T-cell (primary cell): ENCODE measurements around the gene GREB1. TPM values are rescaled to one million over a fixed set of nuclear protein-coding genes. Genes with fewer than 3 reads are reported as not detected.

ENCODE experiments used
- ATAC-seq, 4 experiments: fragments of 200-7000 bp in 3 of 4; fragments of 150-1000 bp in 1 of 4; cut with Tn5 transposase; replicated peaks in 1 of 4; 1 replicate in 3 of 4; 2 replicates in 1 of 4; pipeline ENCODE4 v1.10.0; 2021; ENCODE audit warnings: moderate library complexity in 3 of 4, mild to moderate bottlenecking in 2 of 4, moderate number of reproducible peaks in 1 of 4
- CTCF ChIA-PET, 2 donors: fragments of 300-600 bp; sonication (Branson Sonifier 250); formaldehyde crosslinking; loops; one replicate each; lab custom pipeline; 2022; ENCODE audit warnings: antibody characterized with exemption in 2 of 2; lab: Charles Lee
- POLR2A ChIA-PET, 2 donors: fragments of 300-600 bp; sonication (Branson Sonifier 250); formaldehyde crosslinking; loops; one replicate each; lab custom pipeline; 2022; ENCODE audit warnings: antibody characterized with exemption in 2 of 2; lab: Charles Lee
- DNase-seq, 35 experiments: peaks; one replicate each; pipeline versions ENCODE4 v3.0.0 to v3.0.0-alpha.2; 2013 to 2023
- H3K27ac ChIP-seq: one replicate; pipeline ENCODE4 v1.5.1; 2013; ENCODE audit warnings: low read length
- H3K27me3 ChIP-seq, 2 experiments: replicated peaks in 1 of 2; 1 replicate in 1 of 2; 2 replicates in 1 of 2; pipeline versions ENCODE4 v1.6.1 to v1.7.0; 2013; ENCODE audit warnings: low read length in 1 of 2, mixed read lengths in 1 of 2; ENCODE audit not compliant: control insufficient read depth in 2 of 2, insufficient read depth in 2 of 2; ENCODE audit errors: extremely low read depth in 1 of 2
- H3K36me3 ChIP-seq, 2 donors: 1 replicate in 1 of 2; 2 replicates in 1 of 2; pipeline versions ENCODE4 v1.6.1 to v1.7.0; 2013; ENCODE audit warnings: low read length in 1 of 2; ENCODE audit not compliant: control insufficient read depth in 2 of 2, insufficient read depth in 1 of 2; ENCODE audit errors: extremely low read depth in 1 of 2
- H3K4me1 ChIP-seq, 2 experiments: 1 replicate in 1 of 2; 2 replicates in 1 of 2; pipeline versions ENCODE4 v1.6.1 to v1.7.0; 2013; ENCODE audit warnings: low read length in 2 of 2, mixed read lengths in 1 of 2; ENCODE audit not compliant: insufficient read depth in 2 of 2, control insufficient read depth in 1 of 2; ENCODE audit errors: extremely low read depth in 1 of 2
- H3K4me3 ChIP-seq, 2 donors: 1 replicate in 1 of 2; 2 replicates in 1 of 2; pipeline versions ENCODE4 v1.5.1 to v1.7.0; 2013; ENCODE audit warnings: mild to moderate bottlenecking in 2 of 2, low read length in 1 of 2, moderate library complexity in 1 of 2; ENCODE audit not compliant: control insufficient read depth in 1 of 2; ENCODE audit errors: extremely low read depth in 1 of 2
- H3K9me3 ChIP-seq: 2 replicates; pipeline ENCODE4 v1.7.0; 2013
- H3K27ac Mint-ChIP-seq, 2 donors: one replicate each; pipeline ENCODE4 v1.8.0; 2020 to 2021; ENCODE audit warnings: mild to moderate bottlenecking in 2 of 2, mixed read lengths in 2 of 2
- H3K27me3 Mint-ChIP-seq, 2 donors: one replicate each; pipeline ENCODE4 v1.8.0; 2021 to 2022; ENCODE audit warnings: mixed read lengths in 2 of 2
- H3K36me3 Mint-ChIP-seq: one replicate; pipeline ENCODE4 v1.8.0; 2021; ENCODE audit warnings: mixed read lengths
- H3K4me1 Mint-ChIP-seq, 3 donors: one replicate each; pipeline ENCODE4 v1.8.0; 2020 to 2022; ENCODE audit warnings: mixed read lengths in 3 of 3, mild to moderate bottlenecking in 1 of 3
- H3K4me3 Mint-ChIP-seq, 3 donors: one replicate each; pipeline ENCODE4 v1.8.0; 2020 to 2022; ENCODE audit warnings: mild to moderate bottlenecking in 3 of 3, mixed read lengths in 3 of 3, moderate library complexity in 3 of 3
- H3K9me3 Mint-ChIP-seq, 3 donors: one replicate each; pipeline ENCODE4 v1.8.0; 2020 to 2022; ENCODE audit warnings: mixed read lengths in 3 of 3
- WGBS: methylation state at CpG from one replicate; pipeline ENCODE4 v1.1.5; 2013; ENCODE audit warnings: missing lambda C conversion rate; ENCODE audit not compliant: insufficient coverage; 5-methylcytosine and 5-hydroxymethylcytosine counted together
- total RNA-seq, 35 experiments: library from RNA in 6 of 35; stranded (reverse) in 6 of 35; fragments of 120-200 nt in 1 of 35; gene quantifications; one replicate each; pipeline versions ENCODE4 v1.2.1 to v1.2.4 and lab custom pipeline; 2013 to 2026

The GREB1 gene
- total RNA-seq, 5 donors from 2014 or later (not counting 1 experiment from before 2014, with no cell fraction given), result 0.23 to 1.2 (median 0.63) TPM

DNA sequence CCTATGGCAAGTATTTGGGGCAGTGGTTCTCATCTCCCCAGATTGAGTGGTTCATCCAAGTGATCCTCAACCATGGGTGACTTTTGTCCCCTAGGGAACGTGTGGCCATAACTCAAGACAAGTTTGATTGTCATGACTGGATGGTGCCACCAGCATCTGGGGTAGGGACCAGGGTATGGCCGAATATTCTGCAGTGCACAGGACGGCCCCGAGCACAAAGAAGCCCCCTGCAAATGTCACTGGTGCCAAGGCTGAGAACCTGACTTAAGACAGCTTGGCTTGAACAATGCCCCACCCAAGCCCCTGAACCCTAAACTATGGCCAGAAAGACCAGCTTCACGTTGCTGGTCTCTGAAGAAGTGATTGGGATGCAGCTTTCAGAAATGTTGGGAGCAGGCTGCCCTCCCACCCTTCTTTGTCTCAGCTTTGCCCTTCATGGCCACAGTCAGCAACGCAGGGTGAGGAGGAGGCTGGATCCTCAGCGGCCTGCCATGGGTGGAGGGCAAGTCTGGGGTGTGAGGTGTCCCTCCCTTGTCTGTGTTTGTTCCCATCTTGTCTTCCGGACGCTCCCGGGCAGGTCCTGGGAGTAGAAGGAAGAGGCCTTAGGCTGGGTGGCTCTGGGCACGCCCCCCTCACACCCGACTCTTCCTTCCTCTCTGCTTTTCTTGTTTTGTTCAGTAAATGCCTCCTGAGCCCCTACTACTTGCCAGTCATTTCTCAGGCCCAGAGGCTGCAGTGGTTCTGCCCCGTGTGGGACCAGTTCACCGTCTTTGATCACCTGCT, 43.4 kb downstream of the GREB1 start:
- ChIA-PET POLR2A (no interaction called here), CTCF (interaction anchor here in 1 of 2 donors (0.6 to 0.7 kb wide), 2 partner anchors 286 to 753 kb away, joined by 3 to 4 read pairs; no protein-coding TSS in a partner anchor)
- no peaks in the 10 kb centered on the region for H3K36me3 ChIP-seq
- H3K4me3 ChIP-seq, result no peak overlapping the region
- no peak for DNase-seq
- WGBS, result 62% methylated on average over 9 of the region's 14 CpGs
- no peaks in the 10 kb centered on the region for H3K4me1 ChIP-seq
- ATAC-seq, result no peak
- peaks cover 0 to 17% of the 10 kb centered on the region in 2 experiments for H3K27me3 ChIP-seq
- Mint-ChIP-seq H3K27ac (no peak overlapping the region), H3K9me3 (no peaks in the 10 kb centered on the region), H3K36me3 (no peaks in the 10 kb centered on the region), H3K4me3 (no peak overlapping the region), H3K27me3 (peaks cover 0 to 3% of the 10 kb centered on the region in 2 donors), H3K4me1 (no peaks in the 10 kb centered on the region)
- no peaks in the 10 kb centered on the region for H3K9me3 ChIP-seq
- H3K27ac ChIP-seq, result no peak overlapping the region

DNA sequence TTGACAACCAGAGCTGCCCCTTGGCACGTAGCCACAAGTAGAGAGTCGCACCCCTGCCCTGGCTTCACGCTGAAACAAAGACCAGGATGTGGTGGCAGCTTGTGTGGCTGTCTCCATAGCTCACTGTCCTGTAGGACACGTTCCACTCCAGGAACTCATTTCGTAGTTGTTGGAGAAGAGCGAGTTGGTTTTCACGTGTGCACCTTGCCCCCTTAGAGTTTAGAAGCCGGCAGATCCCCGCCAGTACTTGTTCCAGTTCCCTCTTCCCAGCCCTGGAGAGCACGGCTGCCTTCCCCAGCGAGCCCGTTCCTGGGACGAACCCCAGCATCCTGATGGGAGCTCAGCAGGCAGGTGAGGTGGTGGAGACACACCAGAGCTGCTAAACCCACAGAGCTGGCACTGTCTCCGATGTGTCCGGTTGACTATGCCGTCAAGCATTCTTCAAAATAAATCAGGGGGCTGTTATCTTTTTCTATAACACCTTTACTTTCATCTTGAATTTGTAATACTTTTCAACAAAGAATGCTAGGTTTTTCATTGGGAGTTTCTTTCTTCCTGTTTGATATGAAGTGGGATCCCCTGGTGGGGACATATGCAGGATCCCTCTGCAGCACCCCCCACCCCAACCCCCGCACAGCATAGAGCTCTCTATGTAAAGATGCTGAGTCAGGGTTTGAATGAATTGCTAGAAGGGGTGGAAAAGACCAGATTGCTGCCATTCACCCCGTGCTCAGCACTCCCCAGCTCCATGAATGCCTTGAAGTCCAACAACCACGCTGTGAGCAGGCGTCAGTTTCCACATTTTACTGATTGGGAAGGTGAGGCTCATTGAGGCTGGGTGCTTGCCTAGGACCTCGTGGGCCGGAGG, 44.5 kb downstream of the GREB1 start:
- peaks cover 0 to 3% of the 10 kb centered on the region in 2 donors for H3K27me3 Mint-ChIP-seq
- H3K4me1 Mint-ChIP-seq, result no peaks in the 10 kb centered on the region
- ATAC-seq (no peak), DNase-seq (no peak)
- no peaks in the 10 kb centered on the region for H3K36me3 Mint-ChIP-seq
- Histone ChIP-seq H3K36me3 (no peaks in the 10 kb centered on the region), H3K9me3 (no peaks in the 10 kb centered on the region), H3K27me3 (peaks cover 0 to 23% of the 10 kb centered on the region in 2 experiments), H3K4me3 (no peak overlapping the region), H3K4me1 (no peaks in the 10 kb centered on the region), H3K27ac (no peak overlapping the region)
- POLR2A ChIA-PET, result no interaction called here
- no peak overlapping the region for H3K27ac Mint-ChIP-seq
- CTCF ChIA-PET, result interaction anchor here in 1 of 2 donors (0.6 kb wide), 1 partner anchor 1503 kb away, joined by 4 read pairs; no protein-coding TSS in a partner anchor
- H3K9me3 Mint-ChIP-seq, result no peaks in the 10 kb centered on the region
- WGBS, result 83% methylated on average over 11 of the region's 22 CpGs
- no peak overlapping the region for H3K4me3 Mint-ChIP-seq

DNA sequence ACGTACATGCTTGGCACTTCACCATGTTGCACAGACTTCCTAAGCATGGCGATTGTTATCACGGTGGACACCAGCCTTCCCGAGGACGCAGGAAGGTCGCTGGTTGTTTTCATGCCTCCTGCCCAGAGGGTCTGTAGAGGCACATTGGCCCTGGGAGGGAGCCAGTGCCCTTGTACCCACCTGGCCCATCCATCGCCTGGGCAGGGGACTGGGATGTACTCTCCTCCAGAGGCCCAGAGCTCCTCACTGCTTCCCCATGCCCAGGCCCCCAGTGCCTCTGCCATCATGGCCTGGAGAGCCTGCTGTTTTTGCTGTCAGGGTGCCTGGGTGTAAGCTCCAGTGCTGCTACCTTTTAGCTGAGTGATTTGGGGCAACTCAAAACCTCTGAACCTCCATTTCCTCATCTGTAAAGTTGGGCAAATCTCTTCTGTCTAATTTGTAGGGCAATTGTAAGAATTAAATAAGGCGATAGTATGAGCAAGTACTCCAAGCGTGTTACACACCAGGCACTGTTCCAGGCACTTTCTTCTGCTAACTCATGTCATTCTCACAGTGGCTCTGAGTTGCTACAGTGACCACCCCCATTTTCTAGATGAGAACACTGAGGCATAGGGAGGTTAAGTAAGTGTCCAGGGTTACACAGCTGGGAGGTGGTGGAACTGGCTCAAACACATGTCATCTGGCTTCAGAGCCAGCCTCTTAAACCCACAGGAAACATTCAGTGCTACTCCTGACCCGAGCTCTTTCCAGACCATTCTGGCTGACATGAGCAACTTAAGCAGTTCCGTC, 45.3 kb downstream of the GREB1 start:
- CTCF ChIA-PET, result no interaction called here
- H3K27ac Mint-ChIP-seq, result no peak overlapping the region
- DNase-seq, result no peak

DNA sequence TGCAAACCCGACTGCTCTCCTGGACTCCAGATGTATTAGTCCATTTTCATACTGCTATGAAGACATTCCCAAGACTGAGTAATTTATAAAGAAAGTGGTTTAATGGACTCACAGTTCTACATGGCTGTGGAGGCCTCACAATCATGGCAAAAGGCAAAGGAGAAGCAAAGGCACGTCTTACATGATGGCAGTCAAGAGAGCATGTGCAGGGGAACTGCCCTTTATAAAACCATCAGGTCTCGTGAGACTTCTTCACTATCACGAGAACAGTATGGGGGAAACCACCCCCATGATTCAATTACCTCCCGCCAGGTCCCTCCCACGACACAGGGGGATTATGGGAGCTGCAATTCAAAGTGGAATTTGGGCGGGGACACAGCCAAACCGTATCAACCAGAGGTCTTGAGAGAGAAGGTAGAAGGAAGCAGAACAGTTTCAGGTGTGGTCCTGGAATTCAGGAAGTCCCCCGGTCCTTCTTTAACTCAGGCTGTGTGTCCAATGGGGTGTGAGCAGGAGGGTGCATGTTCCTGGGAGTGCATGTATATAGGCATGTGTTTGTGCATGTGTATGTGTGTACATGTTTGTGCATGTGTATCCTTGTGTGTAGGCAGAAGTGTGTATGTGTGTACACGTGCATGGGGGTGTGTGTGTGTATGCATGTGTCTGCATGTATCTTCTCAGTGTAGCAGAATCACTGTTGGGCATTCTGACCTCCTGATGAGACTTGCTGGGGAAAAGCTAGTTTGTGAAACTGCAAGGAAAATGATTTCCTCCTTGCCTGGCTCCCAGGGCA, 46.2 kb downstream of the GREB1 start:
- Mint-ChIP-seq H3K27me3 (peaks cover 7 to 10% of the 10 kb centered on the region in 2 donors), H3K9me3 (no peaks in the 10 kb centered on the region), H3K27ac (no peak overlapping the region), H3K4me1 (peaks cover 0 to 5% (median 3%) of the 10 kb centered on the region in 3 donors), H3K36me3 (no peaks in the 10 kb centered on the region), H3K4me3 (no peak overlapping the region)
- no peak overlapping the region for H3K4me3 ChIP-seq
- CTCF ChIA-PET, result interaction anchor here in 1 of 2 donors (1.4 kb wide), 1 partner anchor 447 kb away, joined by 4 read pairs; a partner anchor contains a TSS
- no peaks in the 10 kb centered on the region for H3K9me3 ChIP-seq
- H3K4me1 ChIP-seq, result no peaks in the 10 kb centered on the region
- no peak for ATAC-seq
- H3K27ac ChIP-seq, result no peak overlapping the region
- 79% methylated on average over 8 of the region's 10 CpGs for WGBS
- POLR2A ChIA-PET, result no interaction called here
- DNase-seq, result no peak
- H3K36me3 ChIP-seq, result no peaks in the 10 kb centered on the region
- peaks cover 0 to 23% of the 10 kb centered on the region in 2 experiments for H3K27me3 ChIP-seq

More for the DNA sequence above, 45.3 kb downstream of the GREB1 start:
- H3K27me3 Mint-ChIP-seq, result peaks cover 3 to 5% of the 10 kb centered on the region in 2 donors
- Histone ChIP-seq H3K4me1 (no peaks in the 10 kb centered on the region), H3K4me3 (no peak overlapping the region), H3K9me3 (no peaks in the 10 kb centered on the region), H3K27ac (no peak overlapping the region), H3K27me3 (peaks cover 0 to 26% of the 10 kb centered on the region in 2 experiments), H3K36me3 (no peaks in the 10 kb centered on the region)
- no peak for ATAC-seq
- no peaks in the 10 kb centered on the region for H3K36me3 Mint-ChIP-seq
- H3K4me3 Mint-ChIP-seq, result no peak overlapping the region
- WGBS, result 89% methylated on average over 9 of the region's 11 CpGs
- peaks cover 0 to 4% (median 2%) of the 10 kb centered on the region in 3 donors for H3K4me1 Mint-ChIP-seq
- no peaks in the 10 kb centered on the region for H3K9me3 Mint-ChIP-seq
- POLR2A ChIA-PET, result no interaction called here

DNA sequence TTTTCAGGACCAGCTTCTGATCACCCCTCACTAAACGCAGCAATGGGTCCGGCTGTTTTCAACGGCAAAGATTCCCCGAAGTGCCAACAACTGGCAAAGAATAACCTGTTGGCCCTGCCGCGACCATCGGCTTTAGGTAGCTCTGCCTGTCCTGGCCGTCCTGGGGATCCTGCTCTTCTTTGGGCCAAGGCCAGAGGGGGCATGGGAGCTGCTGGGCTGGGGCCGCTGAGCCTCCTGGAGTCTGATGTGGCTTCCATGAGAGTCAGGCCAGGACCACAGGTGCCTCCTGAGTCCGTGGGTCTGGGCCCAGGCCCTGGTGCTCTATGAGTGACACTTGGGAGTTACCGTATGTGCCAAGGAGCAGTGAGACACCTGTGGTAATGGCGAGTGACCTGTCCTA, 46.9 kb downstream of the GREB1 start:
- H3K27ac Mint-ChIP-seq, result no peak overlapping the region
- 80% methylated on average over 12 of the region's 12 CpGs for WGBS
- no peaks in the 10 kb centered on the region for H3K9me3 Mint-ChIP-seq
- no peak overlapping the region for H3K4me3 Mint-ChIP-seq
- H3K9me3 ChIP-seq, result no peaks in the 10 kb centered on the region
- H3K27ac ChIP-seq, result no peak overlapping the region
- no peaks in the 10 kb centered on the region for H3K36me3 ChIP-seq
- CTCF ChIA-PET, result interaction anchor here in 1 of 2 donors (1.4 kb wide), 1 partner anchor 448 kb away, joined by 4 read pairs; a partner anchor contains a TSS
- H3K4me3 ChIP-seq, result no peak overlapping the region
- peaks cover 7 to 11% of the 10 kb centered on the region in 2 donors for H3K27me3 Mint-ChIP-seq
- POLR2A ChIA-PET, result no interaction called here
- H3K4me1 ChIP-seq, result no peaks in the 10 kb centered on the region
- DNase-seq, result no peak
- ATAC-seq, result no peak
- H3K36me3 Mint-ChIP-seq, result no peaks in the 10 kb centered on the region
- peaks cover 0 to 23% of the 10 kb centered on the region in 2 experiments for H3K27me3 ChIP-seq
- peaks cover 0 to 5% (median 3%) of the 10 kb centered on the region in 3 donors for H3K4me1 Mint-ChIP-seq
